SK-N-MC (cell line): ENCODE results near the gene XAF1.

Source experiments
- EZH2 ChIP-seq: fragments of 200-600 bp; sonication (generic); IDR thresholded peaks from one replicate; pipeline ENCODE4 v1.6.1; 2017; ENCODE audit warnings: antibody characterized with exemption
- FOXP2 ChIP-seq: optimal IDR thresholded peaks from 2 replicates; pipeline ENCODE3; 2011; ENCODE audit warnings: mild to moderate bottlenecking, moderate library complexity; ENCODE audit not compliant: insufficient read depth; ENCODE audit errors: extremely low read length, control extremely low read depth
- POLR2AphosphoS5 ChIP-seq: IDR thresholded peaks from 2 replicates; pipeline ENCODE4 v1.6.1; 2012; ENCODE audit warnings: mild to moderate bottlenecking, low read depth, low read length, borderline replicate concordance

GRCh38 chr17:6706499-6706898 lies 49.3 kb upstream of the XAF1 start:
- TF ChIP-seq EZH2 (no peak), POLR2AphosphoS5 (no peak), FOXP2 (no peak)
